SH-SY5Y (cell line): ENCODE data around the gene FEN1.

Source experiments
- GATA2 ChIP-seq: IDR thresholded peaks from 2 replicates; pipeline ENCODE4 v1.6.1; 2011; ENCODE audit warnings: mild to moderate bottlenecking, low read depth, low read length
- GATA3 ChIP-seq: IDR thresholded peaks from 2 replicates; pipeline ENCODE4 v1.6.1; 2011; ENCODE audit warnings: low read depth, mild to moderate bottlenecking, low read length, moderate library complexity

- TF ChIP-seq GATA2, result no peak
- TF ChIP-seq GATA3, result no peak
Observed at GRCh38 chr11:61828629-61829407, 36.1 kb downstream of the FEN1 start.
